VCaP (cell line): ENCODE data around the gene XYLT1.

ENCODE experiments used
- H3K27ac ChIP-seq: fragments of 450-650 bp; 2 replicates; pipeline ENCODE4 v1.5.1; 2017
- CTCF ChIP-seq: fragments of 450-650 bp; conservative IDR thresholded peaks from 2 replicates; pipeline ENCODE4 v1.5.1; 2017; ENCODE audit warnings: mild to moderate bottlenecking, moderate library complexity

The XYLT1 gene

GRCh38 chr16:17258077-17258599 is 212.6 kb downstream of the XYLT1 start:
- no peak overlapping the region for H3K27ac ChIP-seq

DNA sequence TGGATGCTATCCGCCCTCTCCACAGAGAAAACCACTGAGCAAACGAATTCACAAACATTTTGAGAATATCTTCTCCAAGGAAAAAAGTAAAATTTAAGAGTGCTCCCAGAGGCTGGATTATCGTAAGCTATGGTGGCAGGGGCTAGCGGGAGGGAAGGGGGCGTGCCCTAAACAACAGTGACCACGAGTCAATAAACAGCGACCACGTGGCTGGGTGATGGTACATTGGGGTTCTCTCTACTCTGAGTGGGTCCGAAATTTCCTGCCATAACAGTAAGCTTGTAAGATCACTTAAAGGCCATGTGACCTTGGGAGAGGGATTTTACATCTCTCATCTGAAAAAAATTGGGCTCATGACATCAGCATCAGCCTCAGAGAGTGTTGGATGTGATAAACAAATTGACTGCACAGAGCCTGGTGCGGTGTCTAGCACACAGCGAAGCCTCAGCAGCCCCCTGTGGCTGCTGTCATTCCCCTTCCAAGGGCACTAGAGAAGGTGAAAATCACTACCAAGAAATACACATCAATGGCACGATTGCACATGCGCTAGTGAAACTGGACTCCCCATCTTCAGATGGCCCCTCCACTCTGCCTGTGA is 213.2 kb downstream of the XYLT1 start:
- TF ChIP-seq CTCF: no peak
- no peak overlapping the region for H3K27ac ChIP-seq

More at GRCh38 chr16:17258077-17258599, 212.6 kb downstream of the XYLT1 start:
- TF ChIP-seq CTCF: no peak

DNA sequence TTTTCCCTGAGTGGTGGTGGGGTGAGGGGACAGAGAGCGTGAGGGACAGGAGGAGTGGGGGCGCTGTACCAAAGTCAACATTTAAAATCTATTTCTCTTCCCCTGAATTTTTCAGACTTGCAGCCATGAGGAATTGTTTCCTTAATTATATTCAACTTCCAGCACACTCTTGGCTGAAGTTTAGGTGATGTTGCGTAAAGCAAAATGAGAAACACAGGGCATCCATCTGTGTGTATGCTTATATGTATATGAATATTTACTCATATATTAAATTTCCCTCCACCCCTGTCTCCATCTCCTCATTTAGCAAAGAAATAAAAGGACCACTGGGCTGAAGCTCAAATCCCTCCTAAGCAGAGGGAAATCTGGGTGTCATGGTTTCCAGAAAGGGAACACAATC is 218.1 kb downstream of the XYLT1 start:
- no peak for TF ChIP-seq CTCF
- H3K27ac ChIP-seq: no peak overlapping the region

GRCh38 chr16:17252064-17252463 is 218.7 kb downstream of the XYLT1 start:
- H3K27ac ChIP-seq: no peak overlapping the region
- TF ChIP-seq CTCF: no peak

- no peak for TF ChIP-seq CTCF
- no peak overlapping the region for H3K27ac ChIP-seq
These were observed 219.3 kb downstream of the XYLT1 start for GRCh38 chr16:17251496-17251895.

DNA sequence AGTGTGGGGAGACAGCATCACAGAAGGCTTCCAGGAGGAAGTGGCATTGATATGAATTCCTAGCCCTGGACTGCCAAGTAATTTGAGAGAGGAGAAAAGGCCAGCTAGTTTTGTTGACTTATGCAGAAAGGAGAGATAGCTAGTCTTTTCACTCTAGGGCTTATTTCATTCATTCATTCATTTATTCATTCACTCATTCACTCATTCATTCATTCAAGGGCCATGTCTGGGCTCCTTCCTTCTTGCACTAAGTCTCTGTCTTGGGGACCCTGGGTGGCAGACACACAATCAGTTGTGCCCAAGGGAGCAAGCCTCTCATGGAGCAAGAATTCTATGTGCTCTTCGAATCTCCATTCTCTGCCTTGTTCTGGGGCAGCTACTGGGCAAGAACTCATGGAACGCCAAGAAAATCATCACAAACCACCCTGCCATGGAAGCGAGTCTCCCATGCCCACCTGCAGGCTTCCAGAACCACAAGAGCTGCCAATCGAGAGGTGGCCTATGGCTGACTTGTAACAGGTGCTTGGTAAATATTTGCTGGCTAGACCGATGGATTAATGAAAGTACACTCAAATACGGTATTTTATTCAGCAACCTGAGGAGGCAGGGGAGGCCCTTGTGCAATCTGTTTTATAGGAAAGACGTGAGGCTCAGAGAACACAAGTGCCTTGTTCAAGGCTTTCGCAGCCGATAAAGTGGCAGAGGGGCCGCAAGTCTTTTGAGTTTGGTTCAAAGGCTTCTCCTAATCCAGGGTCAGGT is 223.6 kb downstream of the XYLT1 start:
- TF ChIP-seq CTCF: no peak
- H3K27ac ChIP-seq: no peak overlapping the region

DNA sequence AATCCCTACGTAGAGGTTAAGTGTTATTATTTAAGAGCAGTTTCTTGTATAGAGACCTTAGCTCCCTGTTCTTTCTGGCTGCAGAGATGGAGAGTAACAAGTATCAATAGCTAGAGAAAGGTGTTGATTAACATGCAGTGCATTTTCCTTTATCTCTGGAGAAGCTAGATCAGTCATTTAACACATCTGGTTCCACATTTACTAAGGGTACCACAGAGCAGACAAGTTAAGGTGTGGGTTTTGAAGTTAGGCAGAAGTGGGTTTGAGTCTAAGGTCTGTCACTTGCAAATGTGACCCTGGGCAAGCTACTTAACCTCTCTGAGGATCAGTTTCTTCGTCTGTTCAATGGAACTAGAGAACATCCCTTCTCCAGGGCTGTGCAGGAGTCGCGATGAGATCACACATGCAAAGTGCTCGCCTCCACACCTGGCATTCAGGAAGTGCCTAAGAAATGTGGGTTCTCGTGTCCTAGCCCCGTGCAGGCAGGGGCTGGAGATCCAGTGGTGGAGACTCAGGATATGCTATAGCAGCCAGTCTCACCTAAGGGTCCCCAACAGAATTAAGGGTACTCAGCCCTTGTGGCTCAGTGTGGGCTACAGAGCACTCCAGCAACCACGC is 224.4 kb downstream of the XYLT1 start:
- no peak for TF ChIP-seq CTCF
- H3K27ac ChIP-seq: no peak overlapping the region
